Panc1 (cell line): ENCODE measurements around the gene TRIM28. TPM values are rescaled to one million over a fixed set of nuclear protein-coding genes. Genes with fewer than 3 reads are reported as not detected.
A peak's percentile ranks its signal among the peaks of the same experiment; 100 is the strongest.

ENCODE experiments used
- ATAC-seq: fragments of 200-7000 bp; cut with Tn5 transposase; 2 replicates; pipeline ENCODE4 v1.9.1; 2020; ENCODE audit warnings: mild to moderate bottlenecking, moderate library complexity
- BruUV-seq: library from RNA; stranded (reverse); fragments of 400-500 nt; replicated peaks from 2 replicates; lab custom pipeline; 2021; lab: Mats Ljungman, UMichigan
- CTCF ChIA-PET: fragments of 300-600 bp; sonication (Branson Sonifier 250); formaldehyde crosslinking; loops from one replicate; lab custom pipeline; 2022; ENCODE audit warnings: antibody characterized with exemption; lab: Charles Lee
- POLR2A ChIA-PET: fragments of 300-600 bp; sonication (Branson Sonifier 250); formaldehyde crosslinking; loops from one replicate; lab custom pipeline; 2022; ENCODE audit warnings: antibody characterized with exemption; lab: Charles Lee
- DNase-seq: peaks from one replicate; pipeline ENCODE4 v3.0.0-alpha.2; 2010; ENCODE audit warnings: low read depth, low spot score
- H3K27ac ChIP-seq: 2 replicates; pipeline ENCODE4 v1.5.1; 2011; ENCODE audit warnings: mild to moderate bottlenecking, low read length, inconsistent platforms
- H3K27me3 ChIP-seq: fragments of 200-500 bp; sonication (Bioruptor generic); 2 replicates; pipeline ENCODE4 v1.6.0; 2014; ENCODE audit warnings: low read length, inconsistent platforms; ENCODE audit not compliant: control insufficient read depth, insufficient read depth
- H3K36me3 ChIP-seq: fragments of 200-500 bp; sonication (Bioruptor generic); 2 replicates; pipeline ENCODE4 v1.5.1; 2014; ENCODE audit warnings: inconsistent platforms, mild to moderate bottlenecking, low read length, moderate library complexity; ENCODE audit not compliant: control insufficient read depth, insufficient read depth
- H3K4me1 ChIP-seq: 2 replicates; pipeline ENCODE4 v1.5.1; 2011; ENCODE audit warnings: inconsistent platforms, mild to moderate bottlenecking, low read length, moderate library complexity; ENCODE audit not compliant: control insufficient read depth, insufficient read depth
- H3K4me3 ChIP-seq, 2 experiments: 2 replicates each; pipeline ENCODE4 v1.5.1; 2011 to 2012; ENCODE audit warnings: low read depth in 2 of 2, low read length in 2 of 2, mild to moderate bottlenecking in 2 of 2, inconsistent platforms in 1 of 2, moderate library complexity in 1 of 2
- H3K9me3 ChIP-seq: fragments of 200-500 bp; sonication (Bioruptor generic); 2 replicates; pipeline ENCODE4 v1.5.1; 2014; ENCODE audit warnings: low read depth, mild to moderate bottlenecking, inconsistent platforms, low read length, moderate library complexity; ENCODE audit not compliant: control insufficient read depth, insufficient read depth
- CTCF ChIP-seq: fragments of 450-650 bp; IDR thresholded peaks from 2 replicates; pipeline ENCODE4 v1.5.1; 2017; ENCODE audit warnings: mild to moderate bottlenecking
- POLR2AphosphoS5 ChIP-seq: IDR thresholded peaks from 2 replicates; pipeline ENCODE4 v1.6.1; 2012; ENCODE audit warnings: mild to moderate bottlenecking, low read depth, low read length, moderate library complexity
- REST ChIP-seq, 2 experiments: IDR thresholded peaks; 2 replicates each; pipeline ENCODE4 v1.6.1; 2011 to 2012; ENCODE audit warnings: low read depth in 2 of 2, control low read depth in 1 of 2, low read length in 1 of 2, mild to moderate bottlenecking in 1 of 2, moderate library complexity in 1 of 2; ENCODE audit not compliant: insufficient read depth in 1 of 2
- SIN3A ChIP-seq: IDR thresholded peaks from 2 replicates; pipeline ENCODE4 v1.6.1; 2012; ENCODE audit warnings: low read depth, mild to moderate bottlenecking, low read length, moderate library complexity, borderline replicate concordance; ENCODE audit not compliant: insufficient read depth
- TCF7L2 ChIP-seq: IDR thresholded peaks from 2 replicates; pipeline ENCODE4 v1.6.1; 2011; ENCODE audit warnings: mild to moderate bottlenecking, low read depth, low read length, inconsistent platforms
- in situ Hi-C: cut with HindIII; loops from 2 replicates; pipeline ENCODE4 v1.10.0; 2016; ENCODE audit warnings: low sequenced_read_pairs, low pct_unique_long_range_greater_than_20kb
- intact Hi-C: fragments of 100-400 bp; cut with micrococcal nuclease; formaldehyde crosslinking; loops from one replicate; pipeline ENCODE4 v1.10.0; 2022; ENCODE audit not compliant: unreplicated experiment
- total RNA-seq: library from RNA; stranded (reverse); gene quantifications from one replicate; pipeline ENCODE4 v1.2.1, GENCODE V29; 2021; ENCODE audit not compliant: unreplicated experiment

TRIM28 gene
- total RNA-seq, 1 experiment from 2014 or later, result 767 TPM

- CTCF ChIA-PET, result interaction anchor here (0.7 kb wide), 1 partner anchor 45 kb away, joined by 4 read pairs; the partner anchor contains the start of gene CHMP2A
- BruUV-seq, result no TSS peak
- intact Hi-C loops, result no loop called here
- peaks cover 10% of the 10 kb centered on the region for H3K4me1 ChIP-seq
- H3K4me3 ChIP-seq, result no peak overlapping the region
- DNase-seq (no peak), ATAC-seq (no peak)
- H3K27me3 ChIP-seq, result no peaks in the 10 kb centered on the region
- no peak overlapping the region for H3K27ac ChIP-seq
- in situ Hi-C loops, result no loop called here
- POLR2A ChIA-PET, result no interaction called here
- TF ChIP-seq SIN3A (no peak), TCF7L2 (no peak), POLR2AphosphoS5 (no peak), REST (IDR thresholded peaks at IDR 0.05; ENCODE audit: insufficient read depth in 1 of 2, low read depth in 2 of 2, low read length in 1 of 2) (no peak), CTCF (no peak)
- no peaks in the 10 kb centered on the region for H3K9me3 ChIP-seq
- H3K36me3 ChIP-seq, result peaks cover 3% of the 10 kb centered on the region; the same call in 1 of the 2 replicates
Measured at GRCh38 chr19:58510084-58510862, 33.6 kb upstream of the TRIM28 start.

- CTCF ChIA-PET, result no interaction called here
- no TSS peak for BruUV-seq
- peaks cover 3% of the 10 kb centered on the region; the same call in 1 of the 2 replicates for H3K36me3 ChIP-seq
- no peak within 1 kb of the TSS for H3K27ac ChIP-seq
- no peaks in the 10 kb centered on the region for H3K9me3 ChIP-seq
- peaks cover 18% of the 10 kb centered on the region for H3K4me1 ChIP-seq
- TF ChIP-seq REST (IDR thresholded peaks at IDR 0.05; ENCODE audit: insufficient read depth in 1 of 2, low read depth in 2 of 2, low read length in 1 of 2) (no peak), POLR2AphosphoS5 (0 out of 2 replicates have a peak, but pooled peaks have one; percentile 18)
- no peak within 1 kb of the TSS for H3K4me3 ChIP-seq
- in situ Hi-C loops, result no loop called here
- ATAC-seq, result no peak
- POLR2A ChIA-PET, result no interaction called here
- no peak for DNase-seq
- H3K27me3 ChIP-seq, result no peaks in the 10 kb centered on the region
- intact Hi-C loops, result no loop called here
Measured at GRCh38 chr19:58511353-58512208, 32.3 kb upstream of the TRIM28 start, which contains the start of gene SLC27A5. Gene SLC27A5, minus strand, starts transcription at chr19:58511992. Its CDS starts 37 bp downstream, at chr19:58511955.
